GM18951 (cell line): ENCODE data around the gene CLDN6.

ENCODE experiments used
- POLR2A ChIP-seq: IDR thresholded peaks from 4 replicates; pipeline ENCODE4 v1.6.1; 2011; ENCODE audit warnings: mild to moderate bottlenecking; ENCODE audit not compliant: insufficient read length, insufficient read depth; ENCODE audit errors: extremely low read depth
- in situ Hi-C: fragments of 300-500 bp; cut with MboI; formaldehyde crosslinking; loops from one replicate; pipeline ENCODE4 v1.12.0; 2022; ENCODE audit warnings: low sequenced_read_pairs, mixed read lengths, inconsistent platforms; ENCODE audit not compliant: unreplicated experiment

The CLDN6 gene

DNA sequence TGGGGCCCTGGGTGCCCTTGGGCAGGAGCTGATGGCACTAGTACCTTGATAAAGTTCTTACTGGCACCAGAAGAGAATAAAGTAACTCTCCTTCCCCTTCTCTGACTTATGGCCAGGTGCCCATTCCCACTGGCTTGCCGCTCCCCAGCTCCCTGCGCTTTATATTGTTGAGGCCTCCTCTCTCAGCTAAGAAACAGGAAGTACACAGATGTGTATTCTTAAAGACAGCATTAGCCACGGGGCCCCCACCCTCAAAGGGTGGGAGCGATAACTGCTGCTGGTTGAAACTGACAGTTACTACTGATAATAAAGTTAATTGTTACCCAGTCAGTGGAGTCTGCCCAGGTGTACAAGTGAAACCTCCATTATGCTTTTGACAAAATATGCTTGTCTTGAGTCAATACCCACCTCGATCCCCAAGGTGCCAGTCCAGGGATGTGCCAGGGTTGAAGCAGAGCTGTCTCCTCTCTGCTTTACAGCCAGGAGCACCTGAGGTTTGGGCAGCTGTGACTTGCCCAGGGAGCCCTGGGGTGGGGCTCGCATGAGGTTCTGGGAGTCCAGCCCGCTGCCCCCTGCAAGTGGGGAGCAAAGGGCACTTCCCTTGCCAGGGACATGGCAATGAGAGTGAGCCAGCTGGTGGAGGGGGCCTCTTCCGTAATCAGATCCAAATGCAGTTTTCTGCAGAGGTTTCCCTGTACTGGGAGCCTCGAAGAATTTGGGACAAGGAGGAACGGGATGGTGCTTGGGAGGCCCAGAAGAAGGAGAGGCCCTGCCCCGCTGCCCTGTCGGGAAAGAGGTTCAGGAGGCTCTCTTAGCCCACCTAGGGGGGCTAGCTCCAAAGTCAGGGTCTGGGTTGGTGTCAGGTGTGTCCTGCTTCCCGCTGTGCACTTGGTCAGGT, 10.7 kb downstream of the CLDN6 start:
- no peak for TF ChIP-seq POLR2A
- in situ Hi-C loops = no loop called here

DNA sequence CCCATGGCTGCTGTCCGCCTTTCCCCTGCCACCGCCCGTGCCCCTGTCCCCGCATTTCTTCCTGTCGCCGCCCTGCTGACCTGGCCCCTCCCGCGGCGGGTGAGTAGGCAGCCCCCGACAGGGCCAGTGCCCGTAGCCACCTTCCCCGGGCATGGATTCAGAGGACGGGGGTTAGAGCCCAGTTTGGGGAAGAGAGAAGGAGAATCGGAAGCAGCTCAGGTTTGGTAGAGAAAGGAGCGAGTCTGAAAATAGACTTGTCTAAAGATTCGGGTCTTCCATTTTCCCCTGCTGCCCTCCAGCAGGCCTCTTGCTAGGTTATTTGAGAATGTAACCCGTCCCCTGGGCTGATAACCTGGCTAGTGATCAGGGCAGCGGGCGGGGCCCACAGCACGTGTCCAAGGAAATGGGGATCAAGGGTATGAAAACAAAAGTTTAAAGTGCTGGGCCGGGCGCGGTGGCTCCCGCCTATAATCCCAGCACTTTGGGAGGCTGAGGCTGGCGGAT, 13.2 kb downstream of the CLDN6 start:
- peak; percentile 8 for TF ChIP-seq POLR2A
- in situ Hi-C loops = no loop called here

DNA sequence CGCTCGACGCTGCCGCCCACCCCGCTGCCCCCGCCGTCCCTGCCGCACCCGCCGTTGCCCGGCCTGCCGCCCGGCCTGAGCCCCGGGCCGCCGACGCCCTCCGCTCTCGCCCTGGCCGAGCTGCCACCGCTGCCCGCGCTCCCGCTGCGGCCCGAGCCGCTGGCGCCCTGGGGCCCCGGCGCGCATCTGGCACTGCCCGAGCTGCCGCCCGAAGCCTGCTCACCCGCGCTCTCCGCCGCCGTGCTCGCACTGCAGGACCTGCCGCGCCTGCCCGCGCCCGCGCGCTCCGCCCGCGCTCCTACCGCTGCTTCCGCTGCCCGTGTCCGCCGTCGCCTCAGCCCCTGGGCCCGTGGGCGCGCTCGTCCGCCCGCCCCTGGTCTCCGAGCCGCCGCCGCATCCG, 13.7 kb downstream of the CLDN6 start:
- in situ Hi-C loops = no loop called here
- no peak for TF ChIP-seq POLR2A

DNA sequence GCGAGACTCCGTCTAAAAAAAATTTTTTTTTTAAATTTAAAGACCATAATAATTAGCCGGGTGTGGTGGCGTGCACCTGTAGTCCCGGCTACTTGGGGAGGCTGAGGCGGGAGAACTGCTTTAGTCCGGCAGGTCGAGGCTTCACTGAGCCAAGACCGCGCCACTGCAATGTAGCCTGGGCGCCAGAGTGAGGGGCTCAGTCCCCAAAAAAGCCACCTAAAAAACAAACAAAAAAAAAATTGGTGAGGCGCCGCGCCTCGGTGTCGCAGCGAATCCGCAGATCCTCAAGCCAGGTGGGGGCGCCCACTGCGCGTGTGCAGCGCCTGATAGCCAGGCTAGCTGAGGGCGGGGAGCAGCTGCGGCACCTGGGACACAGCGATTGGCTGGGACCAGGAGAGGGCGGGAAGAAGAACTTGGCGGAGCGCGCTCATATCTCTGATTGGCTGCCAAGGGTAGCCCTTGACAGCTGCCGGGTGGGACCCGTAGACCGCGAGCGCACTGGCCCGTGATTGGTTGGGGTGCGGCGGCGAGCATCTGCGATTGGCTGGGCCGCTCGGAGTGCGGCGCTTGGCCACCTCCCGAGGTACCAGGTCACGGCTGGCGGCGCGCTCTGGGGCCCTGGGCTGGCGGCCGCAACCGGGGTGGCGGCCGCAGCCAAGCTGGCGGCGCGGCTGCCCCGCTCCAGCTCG, 14.3 kb downstream of the CLDN6 start:
- in situ Hi-C loops = no loop called here
- TF ChIP-seq POLR2A = peak; percentile 35

DNA sequence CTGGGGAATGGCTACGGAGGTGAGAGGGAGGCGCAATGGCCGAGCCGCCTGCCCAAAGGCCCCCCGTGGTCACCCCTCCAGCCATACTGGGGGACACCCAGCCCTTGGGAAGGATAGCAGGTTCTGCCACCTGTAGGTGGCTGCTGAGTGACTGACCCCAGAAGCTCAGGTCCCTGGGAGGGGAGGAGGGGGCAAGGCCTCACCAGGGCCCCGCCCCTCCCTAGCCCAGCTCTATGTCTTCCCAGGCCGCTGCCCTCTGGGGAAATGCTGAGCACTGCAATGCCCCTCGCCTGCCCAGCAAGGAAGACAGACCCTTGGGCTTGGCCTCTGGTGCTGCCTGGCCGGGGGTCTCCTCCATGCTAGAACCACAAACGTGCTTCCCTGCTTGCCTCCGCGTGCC, 16.7 kb downstream of the CLDN6 start:
- in situ Hi-C loops = no loop called here
- TF ChIP-seq POLR2A = no peak

DNA sequence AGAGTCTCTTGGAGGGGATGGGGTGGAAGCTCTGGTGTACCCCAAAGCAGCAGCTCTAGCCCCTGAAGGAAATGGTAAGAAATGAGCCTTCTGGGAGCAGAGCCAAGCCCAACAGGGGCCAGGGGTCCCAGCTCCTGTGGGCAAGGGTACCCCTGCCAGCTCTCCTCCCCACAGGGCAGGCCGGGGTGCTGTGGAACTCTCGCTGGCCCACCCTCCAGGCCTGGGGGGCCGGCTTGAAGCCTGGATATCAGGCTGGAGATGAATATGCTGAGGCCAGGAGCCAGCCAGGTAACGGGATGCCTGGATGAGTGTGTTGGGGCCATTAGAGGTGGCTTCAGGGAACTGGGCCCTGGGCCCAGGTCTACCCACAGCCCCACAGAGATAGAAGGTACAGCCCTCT, 17.4 kb downstream of the CLDN6 start:
- in situ Hi-C loops = no loop called here
- TF ChIP-seq POLR2A = no peak

DNA sequence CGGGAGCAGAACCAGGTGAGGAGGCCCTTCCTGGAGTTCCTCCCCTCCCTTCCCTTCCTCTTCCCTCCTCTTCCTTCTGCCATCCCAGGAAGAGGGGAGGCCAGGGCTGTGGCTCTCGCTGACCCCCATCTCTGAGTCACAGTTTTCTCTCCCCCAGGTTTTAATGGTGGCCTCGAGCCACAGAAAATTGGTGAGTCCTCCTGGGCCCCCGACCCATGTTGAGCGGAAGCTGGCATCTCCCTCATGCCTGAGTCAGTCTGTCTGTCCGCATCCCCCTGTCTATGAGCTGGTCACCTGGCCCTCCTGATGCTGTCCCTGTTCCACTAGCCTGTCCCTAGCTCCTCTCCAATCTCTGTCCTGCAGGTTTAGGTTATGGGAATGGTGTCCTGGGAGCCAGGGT, 18.1 kb downstream of the CLDN6 start:
- no peak for TF ChIP-seq POLR2A

DNA sequence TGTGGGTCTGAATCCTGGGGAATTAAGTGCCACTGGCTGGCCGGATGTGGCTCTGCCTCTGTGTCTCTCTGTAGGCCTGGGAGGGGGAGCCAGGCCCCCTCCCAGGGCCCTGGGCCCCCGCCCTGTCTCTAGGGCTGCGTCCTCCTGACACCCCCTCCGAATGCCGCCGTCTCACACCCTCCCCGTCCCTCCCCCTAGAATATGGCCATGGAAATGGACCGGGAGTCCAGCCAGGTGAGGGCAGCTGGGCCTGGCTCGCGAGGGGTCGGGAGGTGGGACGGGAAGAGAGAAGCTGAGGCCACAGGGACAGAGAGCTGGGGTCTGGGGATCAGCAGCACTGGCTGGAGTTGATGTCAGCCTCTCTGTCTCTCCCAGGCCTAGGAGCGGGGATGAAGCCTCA, 21.7 kb downstream of the CLDN6 start:
- in situ Hi-C loops = no loop called here
- TF ChIP-seq POLR2A = no peak

More for the DNA sequence above, 18.1 kb downstream of the CLDN6 start:
- in situ Hi-C loops = no loop called here

DNA sequence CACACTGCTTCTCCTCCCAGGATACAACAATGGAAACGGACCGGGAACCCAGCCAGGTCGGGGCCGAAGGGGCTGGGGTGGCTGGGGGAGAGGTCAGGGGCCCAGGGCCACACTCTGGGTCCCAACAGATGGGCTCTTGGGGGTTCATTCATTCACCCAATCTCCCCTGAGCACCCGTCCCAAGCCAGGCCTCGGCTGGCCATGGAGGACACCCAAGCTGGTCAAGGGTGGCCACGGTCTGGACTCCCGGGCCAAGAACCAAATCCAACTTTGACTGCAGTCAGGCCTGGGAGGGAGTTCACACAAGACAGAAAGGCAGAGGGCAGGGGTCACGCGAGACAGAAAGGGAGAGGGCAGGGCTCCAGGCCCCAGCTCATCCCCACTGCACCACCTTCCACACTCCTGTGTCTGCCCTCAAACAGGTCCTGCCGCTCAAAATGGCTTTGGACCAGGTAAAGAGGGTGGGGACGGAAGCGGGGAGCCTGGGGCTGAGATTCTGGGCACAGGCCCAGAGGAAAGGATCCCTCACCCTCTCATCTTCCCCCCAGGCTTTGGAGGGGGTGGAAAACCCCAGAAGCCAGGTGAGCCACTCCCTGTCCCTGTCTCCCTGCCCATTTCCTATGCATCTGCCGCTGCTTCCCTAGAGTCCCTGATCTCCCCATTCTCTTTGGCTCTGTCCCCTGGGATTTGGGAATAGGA, 25.5 kb downstream of the CLDN6 start:
- in situ Hi-C loops = no loop called here
- no peak for TF ChIP-seq POLR2A

DNA sequence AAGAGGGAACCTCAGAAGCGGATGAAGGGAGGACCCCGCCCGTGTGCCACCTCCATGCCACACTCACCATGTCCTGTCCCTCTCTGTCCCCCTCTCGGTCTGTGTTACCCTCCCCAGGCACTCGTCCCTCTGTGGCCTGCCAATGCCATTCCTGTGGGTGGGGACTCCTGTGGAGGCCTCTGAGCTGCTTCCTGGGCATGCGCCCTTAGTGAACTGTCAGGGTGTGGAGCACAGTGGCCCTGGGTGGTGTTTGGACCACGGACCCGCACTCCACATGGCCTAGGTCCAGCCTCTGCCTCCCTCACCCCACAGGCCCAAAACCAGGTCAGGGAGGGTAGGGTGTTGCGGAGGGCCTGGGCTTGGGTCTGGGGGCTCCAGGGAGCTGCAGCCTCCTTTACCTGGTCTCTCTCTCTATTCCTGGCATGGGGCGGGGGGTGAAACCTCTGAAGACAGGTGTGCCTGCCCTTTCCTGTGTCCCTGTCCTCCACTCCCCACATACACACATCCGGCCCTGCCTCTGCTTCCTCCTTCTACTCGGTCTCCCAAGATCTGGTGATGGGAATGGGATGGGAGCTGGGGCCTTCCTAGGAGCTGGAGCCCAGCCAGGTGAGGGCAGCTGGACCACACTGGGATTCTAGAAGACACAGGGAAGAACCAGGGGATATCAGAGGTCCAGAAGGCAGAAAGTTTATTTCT, 26.3 kb downstream of the CLDN6 start:
- TF ChIP-seq POLR2A = no peak
- in situ Hi-C loops = no loop called here

DNA sequence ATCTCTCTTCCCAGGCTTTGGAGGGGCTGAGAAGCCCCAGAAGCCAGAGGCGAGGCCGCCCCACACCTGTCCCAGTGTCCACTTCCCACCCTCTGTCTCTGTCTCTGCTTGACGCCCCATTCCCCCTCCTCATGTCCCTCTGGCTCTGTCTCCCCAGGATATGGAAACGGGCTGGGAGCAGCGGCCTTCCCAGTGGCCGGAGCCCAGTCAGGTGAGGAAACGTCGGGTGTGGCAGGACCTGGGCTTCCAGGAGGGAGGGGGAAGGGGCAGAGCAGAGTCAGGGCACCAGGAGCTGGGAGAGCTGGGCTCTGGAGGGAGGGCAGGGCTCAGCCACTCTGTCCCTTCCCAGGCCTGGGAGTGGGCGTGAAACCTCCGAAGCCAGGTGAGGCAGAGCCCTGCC, 27.1 kb downstream of the CLDN6 start:
- no peak for TF ChIP-seq POLR2A
- in situ Hi-C loops = no loop called here

DNA sequence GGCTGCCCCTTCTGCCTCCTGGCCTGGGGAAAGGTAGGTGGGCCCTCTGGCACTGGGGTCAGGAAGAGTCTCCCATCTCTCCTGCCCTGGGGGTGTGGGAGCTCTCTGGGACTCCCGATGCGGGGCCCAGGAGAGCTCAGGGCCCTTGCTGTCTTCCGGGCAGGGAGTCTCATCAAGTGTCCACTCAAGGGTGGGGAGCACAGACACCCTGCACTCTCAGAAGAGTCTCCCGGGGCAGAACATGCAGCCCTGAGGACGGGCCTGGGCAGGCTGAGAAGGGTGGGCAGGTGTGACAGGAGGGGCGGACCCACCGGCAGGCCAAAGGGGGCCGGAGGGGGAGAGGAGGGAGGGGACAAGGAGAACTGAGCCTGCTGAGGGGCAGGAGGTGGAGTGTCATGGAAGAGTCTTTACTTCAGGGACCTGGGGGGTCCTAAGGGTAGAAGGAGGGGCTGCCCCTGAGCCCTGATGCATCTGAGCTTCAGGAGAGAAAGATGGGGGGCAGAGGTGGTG, 29.3 kb downstream of the CLDN6 start:
- in situ Hi-C loops = no loop called here
- TF ChIP-seq POLR2A = no peak

DNA sequence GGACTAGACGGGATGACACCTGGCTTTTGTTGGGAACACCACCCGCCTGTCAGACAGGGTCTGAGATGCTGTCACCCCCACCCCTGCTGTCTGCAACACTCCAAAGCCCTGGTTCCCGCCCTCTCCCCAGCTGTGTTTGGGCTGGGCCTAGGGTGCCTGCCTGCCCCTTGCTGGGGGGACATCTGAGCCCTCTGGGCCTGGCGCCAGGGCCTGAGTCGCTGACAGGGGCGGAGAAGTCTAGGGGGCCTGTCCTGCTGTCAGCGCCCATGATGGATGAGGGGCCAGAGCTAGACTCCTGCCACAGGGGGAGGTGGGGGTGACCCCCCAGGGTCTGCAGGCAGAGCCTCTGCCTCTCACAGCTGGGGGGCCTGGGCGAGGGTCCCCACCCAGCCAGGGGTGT, 30.1 kb downstream of the CLDN6 start:
- no peak for TF ChIP-seq POLR2A
- in situ Hi-C loops = no loop called here

DNA sequence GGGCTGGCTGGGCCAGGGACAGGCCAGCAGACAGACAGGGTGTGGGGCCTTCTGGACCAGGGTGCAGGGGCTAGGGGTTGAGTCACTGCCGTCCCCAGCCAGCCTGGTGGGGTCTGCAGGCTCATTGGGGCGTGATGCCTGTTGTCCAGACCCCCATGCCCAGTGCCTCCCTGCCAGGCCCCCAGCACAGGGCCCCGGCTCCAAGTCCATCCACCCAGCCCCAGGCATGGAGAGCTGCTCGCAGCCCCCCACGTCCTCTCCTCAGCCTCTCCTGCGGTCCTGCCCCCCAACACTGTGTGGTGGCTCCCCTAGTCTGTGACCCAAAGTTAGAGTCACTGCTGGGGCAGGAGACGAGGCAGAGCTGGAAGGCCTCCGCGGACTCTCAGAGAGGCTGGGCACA, 30.7 kb downstream of the CLDN6 start:
- TF ChIP-seq POLR2A = no peak
- in situ Hi-C loops = no loop called here
